ENCODE data around the gene TSEN2. TPM values are rescaled to one million over a fixed set of nuclear protein-coding genes. Genes with fewer than 3 reads are reported as not detected.

Gene TSEN2
- total and polyA plus RNA-seq, 2 of the 13 experiments (the other 11 are each of a cell fraction or from before 2014, with no cell fraction given), result 11.0 to 17.3 TPM

GRCh38 chr3:12507591-12508281 is 23.5 kb downstream of the TSEN2 start:
- BruUV-seq (replicated peaks), result no TSS peak
- in situ Hi-C loops (cut with HindIII; ENCODE audit: extremely low pct_ligation_motif_present, low pct_unique_long_range_greater_than_20kb) (no loop called here), intact Hi-C loops (cut with micrococcal nuclease; ENCODE audit: unreplicated experiment) (no loop called here)
- CTCF ChIA-PET (ENCODE audit: low intra/inter-chr PET ratio, low total read pairs), result no interaction called here
- Histone ChIP-seq H3K4me1 (ENCODE audit: insufficient read depth, low read length) (no peaks in the 10 kb centered on the region), H3K27ac (ENCODE audit: extremely low read length, insufficient read depth, low read length) (no peak overlapping the region), H3K27me3 (ENCODE audit: control insufficient read depth in 1 of 2, insufficient read depth in 2 of 2, low read length in 2 of 2) (no peaks in the 10 kb centered on the region), H3K4me2 (ENCODE audit: low read depth, low read length) (no peak overlapping the region), H3K9ac (ENCODE audit: insufficient read depth, low read depth, low read length) (no peak overlapping the region), H2AFZ (ENCODE audit: low read length) (no peak overlapping the region), H3K4me3 (replicated peaks in 1 of 3; ENCODE audit: insufficient read depth in 1 of 3, low read depth in 2 of 3, low read length in 3 of 3) (no peak overlapping the region), H3K79me2 (ENCODE audit: insufficient read depth, low read length) (no peaks in the 10 kb centered on the region), H3K9me3 (ENCODE audit: low read length) (no peaks in the 10 kb centered on the region), H4K20me1 (ENCODE audit: insufficient read depth, low read length) (no peaks in the 10 kb centered on the region), H3K36me3 (replicated peaks in 1 of 2; ENCODE audit: control insufficient read depth in 1 of 2, insufficient read depth in 2 of 2, low read length in 2 of 2) (peaks cover 18 to 39% of the 10 kb centered on the region in 2 experiments; a peak in 4 of 5 replicates)
- POLR2A ChIA-PET, result interaction anchor here (1.3 kb wide), 1 partner anchor 23 kb away, joined by 3 read pairs; the partner anchor contains the start of gene TSEN2
- TF ChIP-seq, protein P1, sequence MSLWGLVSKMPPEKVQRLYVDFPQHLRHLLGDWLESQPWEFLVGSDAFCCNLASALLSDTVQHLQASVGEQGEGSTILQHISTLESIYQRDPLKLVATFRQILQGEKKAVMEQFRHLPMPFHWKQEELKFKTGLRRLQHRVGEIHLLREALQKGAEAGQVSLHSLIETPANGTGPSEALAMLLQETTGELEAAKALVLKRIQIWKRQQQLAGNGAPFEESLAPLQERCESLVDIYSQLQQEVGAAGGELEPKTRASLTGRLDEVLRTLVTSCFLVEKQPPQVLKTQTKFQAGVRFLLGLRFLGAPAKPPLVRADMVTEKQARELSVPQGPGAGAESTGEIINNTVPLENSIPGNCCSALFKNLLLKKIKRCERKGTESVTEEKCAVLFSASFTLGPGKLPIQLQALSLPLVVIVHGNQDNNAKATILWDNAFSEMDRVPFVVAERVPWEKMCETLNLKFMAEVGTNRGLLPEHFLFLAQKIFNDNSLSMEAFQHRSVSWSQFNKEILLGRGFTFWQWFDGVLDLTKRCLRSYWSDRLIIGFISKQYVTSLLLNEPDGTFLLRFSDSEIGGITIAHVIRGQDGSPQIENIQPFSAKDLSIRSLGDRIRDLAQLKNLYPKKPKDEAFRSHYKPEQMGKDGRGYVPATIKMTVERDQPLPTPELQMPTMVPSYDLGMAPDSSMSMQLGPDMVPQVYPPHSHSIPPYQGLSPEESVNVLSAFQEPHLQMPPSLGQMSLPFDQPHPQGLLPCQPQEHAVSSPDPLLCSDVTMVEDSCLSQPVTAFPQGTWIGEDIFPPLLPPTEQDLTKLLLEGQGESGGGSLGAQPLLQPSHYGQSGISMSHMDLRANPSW (CRISPR knock-in tag; IDR thresholded peaks at IDR 0.05; ENCODE audit: borderline replicate concordance), result no peak
- TF ChIP-seq ZNF282 (IDR thresholded peaks at IDR 0.05; ENCODE audit: partially characterized antibody) (no peak), ZNF670 (CRISPR knock-in tag; IDR thresholded peaks at IDR 0.05; ENCODE audit: borderline replicate concordance) (no peak), ZNF407 (CRISPR knock-in tag; IDR thresholded peaks at IDR 0.05; ENCODE audit: not compliant biosample characterization) (no peak), ZNF761 (CRISPR knock-in tag; conservative IDR thresholded peaks at IDR 0.05) (no peak), PRPF4 (IDR thresholded peaks at IDR 0.05; ENCODE audit: low read depth, low read length, poor library complexity, severe bottlenecking) (no peak), SMAD3 (CRISPR knock-in tag; IDR thresholded peaks at IDR 0.05) (no peak), NCOR1 (IDR thresholded peaks at IDR 0.05; ENCODE audit: borderline replicate concordance, low read length) (no peak), ZNF530 (CRISPR knock-in tag; IDR thresholded peaks at IDR 0.05; ENCODE audit: low read depth) (no peak), ZNF790 (CRISPR knock-in tag; IDR thresholded peaks at IDR 0.05; ENCODE audit: borderline replicate concordance) (no peak)
- TF ChIP-seq, protein P2, sequence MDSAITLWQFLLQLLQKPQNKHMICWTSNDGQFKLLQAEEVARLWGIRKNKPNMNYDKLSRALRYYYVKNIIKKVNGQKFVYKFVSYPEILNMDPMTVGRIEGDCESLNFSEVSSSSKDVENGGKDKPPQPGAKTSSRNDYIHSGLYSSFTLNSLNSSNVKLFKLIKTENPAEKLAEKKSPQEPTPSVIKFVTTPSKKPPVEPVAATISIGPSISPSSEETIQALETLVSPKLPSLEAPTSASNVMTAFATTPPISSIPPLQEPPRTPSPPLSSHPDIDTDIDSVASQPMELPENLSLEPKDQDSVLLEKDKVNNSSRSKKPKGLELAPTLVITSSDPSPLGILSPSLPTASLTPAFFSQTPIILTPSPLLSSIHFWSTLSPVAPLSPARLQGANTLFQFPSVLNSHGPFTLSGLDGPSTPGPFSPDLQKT (CRISPR knock-in tag; IDR thresholded peaks at IDR 0.05; ENCODE audit: borderline replicate concordance), result no peak
- WGBS (ENCODE audit: low lambda C conversion rate), result 94% methylated on average over 6 of the region's 8 CpGs
- FAIRE-seq, result no peak
- ATAC-seq, result no peak
- DNase-seq (ENCODE audit: low spot score), result no peak
